Osteoblast (primary cell): ENCODE measurements around the gene NOD1. TPM values are rescaled to one million over a fixed set of nuclear protein-coding genes. Genes with fewer than 3 reads are reported as not detected.

Experiments used
- DNase-seq: peaks from one replicate; pipeline ENCODE4 v3.0.0; 2011; ENCODE audit warnings: low spot score, mixed read lengths; ENCODE audit not compliant: insufficient read length; ENCODE audit errors: missing footprints
- H2AFZ ChIP-seq: 2 replicates; pipeline ENCODE4 v1.6.0; 2011; ENCODE audit warnings: mild to moderate bottlenecking, low read length
- H3K27ac ChIP-seq: 2 replicates; pipeline ENCODE4 v1.5.1; 2011; ENCODE audit warnings: mild to moderate bottlenecking, low read depth, low read length, moderate library complexity
- H3K27me3 ChIP-seq: 2 replicates; pipeline ENCODE4 v1.6.0; 2012; ENCODE audit warnings: mild to moderate bottlenecking, control low read depth, inconsistent platforms, low read length, moderate library complexity; ENCODE audit not compliant: insufficient read depth
- H3K36me3 ChIP-seq: 2 replicates; pipeline ENCODE4 v1.5.1; 2011; ENCODE audit warnings: mild to moderate bottlenecking, low read length, control low read depth, moderate library complexity; ENCODE audit not compliant: insufficient read depth
- H3K4me1 ChIP-seq: 2 replicates; pipeline ENCODE4 v1.5.1; 2011; ENCODE audit warnings: mild to moderate bottlenecking, low read length, control low read depth, moderate library complexity; ENCODE audit not compliant: insufficient read depth
- H3K4me2 ChIP-seq: 2 replicates; pipeline ENCODE4 v1.6.0; 2011; ENCODE audit warnings: mild to moderate bottlenecking, low read length; ENCODE audit not compliant: insufficient read depth
- H3K4me3 ChIP-seq: fragments of 200-600 bp; sonication (generic); 3 replicates; pipeline ENCODE4 v1.5.1; 2012; ENCODE audit warnings: mild to moderate bottlenecking, low read length, inconsistent platforms; ENCODE audit not compliant: insufficient read depth
- H3K79me2 ChIP-seq: 2 replicates; pipeline ENCODE4 v1.6.0; 2012; ENCODE audit warnings: mild to moderate bottlenecking, low read length, control low read depth, inconsistent platforms; ENCODE audit not compliant: insufficient read depth
- H3K9me3 ChIP-seq: 2 replicates; pipeline ENCODE4 v1.5.1; 2011; ENCODE audit warnings: low read depth, low read length, control low read depth
- H4K20me1 ChIP-seq: 2 replicates; pipeline ENCODE4 v1.6.0; 2012; ENCODE audit warnings: mild to moderate bottlenecking, low read length, control low read depth; ENCODE audit not compliant: insufficient read depth
- CTCF ChIP-seq: IDR thresholded peaks from 2 replicates; pipeline ENCODE4 v1.5.1; 2011; ENCODE audit warnings: mild to moderate bottlenecking, low read depth, low read length, moderate library complexity; ENCODE audit errors: extremely low read depth
- total RNA-seq: library from RNA; depleted of rRNA; stranded (reverse); fragments of >200 nt; gene quantifications from 2 replicates; pipeline ENCODE4 v1.2.3, GENCODE V29; 2012

The NOD1 gene
- total RNA-seq, 1 donor: 7.6 TPM

DNA sequence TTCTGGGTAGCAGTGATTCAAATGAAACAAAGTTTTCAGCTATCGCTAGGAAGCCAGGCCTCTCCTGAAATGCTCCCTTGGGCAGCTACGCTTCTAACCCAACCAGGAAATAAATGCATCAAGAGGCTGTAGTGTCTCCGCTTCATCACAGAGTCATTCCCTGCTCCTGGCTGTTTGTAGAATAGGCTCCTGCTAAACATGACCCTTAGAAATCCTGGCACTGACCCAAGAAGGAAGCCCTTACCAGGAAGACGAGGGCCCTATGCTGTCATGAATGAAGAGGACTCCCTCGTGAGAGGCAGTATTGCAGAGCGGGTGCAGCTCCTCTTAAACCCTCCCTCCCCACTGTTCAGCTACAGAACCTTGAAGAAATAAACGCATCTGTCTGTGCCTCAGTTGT is 48.3 kb downstream of the NOD1 start:
- no peak for DNase-seq
- Histone ChIP-seq H3K4me2 (no peak overlapping the region), H3K4me1 (peaks cover 25% of the 10 kb centered on the region), H2AFZ (no peak overlapping the region), H4K20me1 (no peaks in the 10 kb centered on the region), H3K4me3 (no peak overlapping the region), H3K79me2 (no peaks in the 10 kb centered on the region), H3K9me3 (no peaks in the 10 kb centered on the region), H3K27me3 (no peaks in the 10 kb centered on the region), H3K27ac (no peak overlapping the region), H3K36me3 (peaks cover 13% of the 10 kb centered on the region)
- TF ChIP-seq CTCF: no peak

DNA sequence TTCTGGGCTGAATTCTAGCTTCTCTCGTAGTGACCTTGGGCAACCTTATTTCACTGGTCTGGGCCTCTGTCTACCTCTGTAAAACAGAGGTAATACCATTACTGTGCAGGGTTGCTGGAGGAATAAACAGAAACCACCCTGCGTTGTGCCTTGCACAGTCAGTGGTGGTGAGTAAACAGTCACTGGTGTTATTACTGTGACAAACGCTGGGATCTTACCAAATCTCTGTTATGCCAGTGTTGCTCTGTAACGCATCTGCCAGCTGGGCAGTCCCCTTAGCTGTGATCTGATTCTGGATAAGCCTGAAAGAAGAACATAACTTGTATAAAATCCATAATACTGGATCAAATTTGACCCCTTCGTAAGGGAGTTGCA is 49.4 kb downstream of the NOD1 start:
- no peak for DNase-seq
- Histone ChIP-seq H4K20me1 (no peaks in the 10 kb centered on the region), H2AFZ (no peak overlapping the region), H3K36me3 (peaks cover 7% of the 10 kb centered on the region), H3K27ac (no peak overlapping the region), H3K79me2 (no peaks in the 10 kb centered on the region), H3K4me2 (no peak overlapping the region), H3K27me3 (no peaks in the 10 kb centered on the region), H3K4me3 (no peak overlapping the region), H3K4me1 (peaks cover 25% of the 10 kb centered on the region), H3K9me3 (no peaks in the 10 kb centered on the region)
- no peak for TF ChIP-seq CTCF

DNA sequence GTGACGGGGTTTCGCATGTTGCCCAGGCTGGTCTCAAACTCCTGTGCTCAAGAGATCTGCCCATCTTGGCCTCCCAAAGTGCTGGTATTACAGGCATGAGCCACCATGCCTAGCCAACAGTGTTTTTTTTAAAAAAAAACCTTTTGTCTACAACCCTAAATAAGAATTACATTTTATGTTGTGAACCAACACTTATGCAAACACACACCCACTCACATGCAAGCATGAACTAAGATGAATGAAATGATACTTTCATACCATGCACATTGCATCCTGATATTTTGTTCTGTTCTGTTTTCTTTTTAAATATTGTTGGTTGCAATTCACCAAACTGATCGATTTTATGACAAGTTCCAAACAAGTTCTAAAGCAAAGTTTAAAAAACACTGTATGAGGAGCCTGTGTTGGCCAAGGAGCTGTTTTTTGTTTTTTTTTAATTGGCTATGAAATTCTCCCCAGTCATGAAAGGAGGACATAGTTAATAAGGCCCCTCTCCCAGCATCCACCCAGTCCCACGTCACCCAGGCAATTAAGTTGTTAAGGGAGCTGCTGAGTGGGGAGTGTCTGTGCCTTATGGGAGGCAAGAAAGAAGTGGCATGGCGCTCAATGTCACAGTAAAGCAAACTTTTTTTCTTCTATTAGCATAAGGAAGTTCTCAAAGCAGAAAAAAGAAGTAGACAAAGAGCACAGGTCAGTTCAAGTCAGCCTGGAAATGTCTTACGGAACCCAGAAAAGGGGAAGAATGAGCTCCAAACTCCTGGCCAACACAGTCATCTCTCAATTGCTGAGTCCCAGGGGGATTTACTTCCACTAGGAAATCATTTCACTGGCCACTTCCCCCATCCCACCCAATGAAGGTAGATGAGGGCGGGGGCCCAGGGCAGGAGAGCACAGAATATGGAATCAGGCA is 50.1 kb downstream of the NOD1 start:
- Histone ChIP-seq H3K27me3 (no peaks in the 10 kb centered on the region), H3K9me3 (no peaks in the 10 kb centered on the region), H3K4me2 (no peak overlapping the region), H3K36me3 (peaks cover 7% of the 10 kb centered on the region), H3K79me2 (no peaks in the 10 kb centered on the region), H4K20me1 (no peaks in the 10 kb centered on the region), H3K4me1 (peaks cover 23% of the 10 kb centered on the region), H2AFZ (no peak overlapping the region), H3K27ac (no peak overlapping the region), H3K4me3 (no peak overlapping the region)
- DNase-seq: no peak
- TF ChIP-seq CTCF: no peak

GRCh38 chr7:30427296-30428070 is 51.1 kb downstream of the NOD1 start:
- no peaks in the 10 kb centered on the region for H3K27me3 ChIP-seq
- no peak overlapping the region for H3K4me2 ChIP-seq
- H3K4me1 ChIP-seq: peaks cover 14% of the 10 kb centered on the region
- TF ChIP-seq CTCF: no peak
- no peak overlapping the region for H3K4me3 ChIP-seq
- H2AFZ ChIP-seq: no peak overlapping the region
- no peaks in the 10 kb centered on the region for H4K20me1 ChIP-seq
- no peak for DNase-seq
- peaks cover 7% of the 10 kb centered on the region for H3K36me3 ChIP-seq
- no peaks in the 10 kb centered on the region for H3K9me3 ChIP-seq
- H3K79me2 ChIP-seq: no peaks in the 10 kb centered on the region
- no peak overlapping the region for H3K27ac ChIP-seq
